ENCODE data around the gene GAGE13. TPM values are rescaled to one million over a fixed set of nuclear protein-coding genes. Genes with fewer than 3 reads are reported as not detected.
"Not testable (repeated sequence)": the region's sequence is repeated elsewhere in the genome, so short reads cannot be mapped to it uniquely, and the experiment has no call there.

Gene GAGE13
- total and polyA plus RNA-seq, 2 experiments from 2014 or later: not detected

DNA sequence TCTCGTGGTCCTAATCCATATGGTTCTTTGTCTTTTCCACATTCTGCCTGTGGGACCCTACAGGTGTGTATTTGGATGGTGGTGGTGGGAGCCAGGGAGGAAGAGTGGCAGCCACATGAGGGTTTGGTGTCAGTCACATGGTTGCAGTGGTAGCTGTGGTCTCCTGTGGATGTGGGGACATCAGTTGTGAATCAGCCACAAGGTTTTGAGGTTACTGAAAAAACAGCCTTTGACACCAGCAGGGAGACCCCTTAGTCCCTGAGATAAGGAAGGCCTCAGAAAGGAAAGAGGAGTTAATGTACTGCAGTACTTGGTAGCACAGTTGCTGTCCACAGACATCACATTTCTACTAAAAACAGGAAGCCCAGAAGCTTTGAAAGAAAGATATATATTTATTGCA is 43.7 kb upstream of the GAGE13 start:
- 88 to 100% methylated on average over 1 of the region's 1 CpG for WGBS, 2 experiments (ENCODE audit: low coverage in 1 of 2, low lambda C conversion rate in 2 of 2, missing lambda C conversion rate in 2 of 2)

GRCh38 chrX:49290215-49290614 is 41.2 kb upstream of the GAGE13 start:
- Histone ChIP-seq H2AFZ (no peak overlapping the region), H3K27ac (no peak overlapping the region), H3K4me2 (ENCODE audit: unreplicated experiment) (no peak overlapping the region), H3K36me3 (ENCODE audit: low read depth) (no peaks in the 10 kb centered on the region), H3F3A (ENCODE audit: insufficient read depth) (no peaks in the 10 kb centered on the region), H3K9ac (no peak overlapping the region), H3K27me3 (replicated peaks; ENCODE audit: insufficient read depth) (no peaks in the 10 kb centered on the region), H3K4me3 (no peak overlapping the region), H3K4me1 (ENCODE audit: insufficient read depth) (no peaks in the 10 kb centered on the region), H3K79me2 (ENCODE audit: insufficient read depth) (no peaks in the 10 kb centered on the region), H3K9me2 (ENCODE audit: insufficient read depth) (no peaks in the 10 kb centered on the region), H3K9me3 (ENCODE audit: low read depth) (no peaks in the 10 kb centered on the region), H4K20me1 (ENCODE audit: insufficient read depth) (no peaks in the 10 kb centered on the region)
- in situ Hi-C loops (cut with MboI): no loop called here
- no peak for TF ChIP-seq EZH2 (IDR thresholded peaks at IDR 0.05; ENCODE audit: insufficient read depth, poor library complexity, severe bottlenecking)
- no peak for TF ChIP-seq EZH2phosphoT487 (IDR thresholded peaks at IDR 0.05; ENCODE audit: insufficient read depth, low read depth)
- 62 to 66% methylated on average over 7 of the region's 7 CpGs for WGBS, 2 experiments (ENCODE audit: low coverage in 1 of 2, low lambda C conversion rate in 2 of 2, missing lambda C conversion rate in 2 of 2)
- no peak for DNase-seq

More for the DNA sequence above, 43.7 kb upstream of the GAGE13 start:
- no peak overlapping the region for H2AFZ ChIP-seq
- no peaks in the 10 kb centered on the region for H3K9me2 ChIP-seq (ENCODE audit: insufficient read depth)
- H3K9ac ChIP-seq: no peak overlapping the region
- no peak overlapping the region for H3K4me3 ChIP-seq
- in situ Hi-C loops (cut with MboI): no loop called here
- H3K4me1 ChIP-seq (ENCODE audit: insufficient read depth): no peaks in the 10 kb centered on the region
- no peaks in the 10 kb centered on the region for H3F3A ChIP-seq (ENCODE audit: insufficient read depth)
- no peaks in the 10 kb centered on the region for H3K79me2 ChIP-seq (ENCODE audit: insufficient read depth)
- H3K9me3 ChIP-seq (ENCODE audit: low read depth): no peaks in the 10 kb centered on the region
- TF ChIP-seq EZH2 (IDR thresholded peaks at IDR 0.05; ENCODE audit: insufficient read depth, poor library complexity, severe bottlenecking): no peak
- TF ChIP-seq EZH2phosphoT487 (IDR thresholded peaks at IDR 0.05; ENCODE audit: insufficient read depth, low read depth): no peak
- no peaks in the 10 kb centered on the region for H3K36me3 ChIP-seq (ENCODE audit: low read depth)
- DNase-seq: no peak
- no peaks in the 10 kb centered on the region for H4K20me1 ChIP-seq (ENCODE audit: insufficient read depth)
- H3K4me2 ChIP-seq (ENCODE audit: unreplicated experiment): no peak overlapping the region
- H3K27me3 ChIP-seq (replicated peaks; ENCODE audit: insufficient read depth): no peaks in the 10 kb centered on the region
- no peak overlapping the region for H3K27ac ChIP-seq

- Histone ChIP-seq H3K27ac (no peak overlapping the region), H3K9ac (no peak overlapping the region), H3K79me2 (ENCODE audit: insufficient read depth) (no peaks in the 10 kb centered on the region), H3F3A (ENCODE audit: insufficient read depth) (no peaks in the 10 kb centered on the region), H2AFZ (no peak overlapping the region), H3K9me3 (ENCODE audit: low read depth) (no peaks in the 10 kb centered on the region), H3K4me3 (no peak overlapping the region), H3K4me2 (ENCODE audit: unreplicated experiment) (no peak overlapping the region), H3K9me2 (ENCODE audit: insufficient read depth) (no peaks in the 10 kb centered on the region), H4K20me1 (ENCODE audit: insufficient read depth) (no peaks in the 10 kb centered on the region), H3K27me3 (replicated peaks; ENCODE audit: insufficient read depth) (no peaks in the 10 kb centered on the region), H3K36me3 (ENCODE audit: low read depth) (no peaks in the 10 kb centered on the region), H3K4me1 (ENCODE audit: insufficient read depth) (no peaks in the 10 kb centered on the region)
- 22 to 24% methylated on average over 9 to 10 of the region's 11 CpGs for WGBS, 2 experiments (ENCODE audit: low coverage in 1 of 2, low lambda C conversion rate in 2 of 2, missing lambda C conversion rate in 2 of 2)
- in situ Hi-C loops (cut with MboI): no loop called here
- TF ChIP-seq EZH2phosphoT487 (IDR thresholded peaks at IDR 0.05; ENCODE audit: insufficient read depth, low read depth) (no peak), EZH2 (IDR thresholded peaks at IDR 0.05; ENCODE audit: insufficient read depth, poor library complexity, severe bottlenecking) (no peak)
- DNase-seq: peak; percentile 58
These were observed 39.6 kb upstream of the GAGE13 start for GRCh38 chrX:49291615-49292337.

DNA sequence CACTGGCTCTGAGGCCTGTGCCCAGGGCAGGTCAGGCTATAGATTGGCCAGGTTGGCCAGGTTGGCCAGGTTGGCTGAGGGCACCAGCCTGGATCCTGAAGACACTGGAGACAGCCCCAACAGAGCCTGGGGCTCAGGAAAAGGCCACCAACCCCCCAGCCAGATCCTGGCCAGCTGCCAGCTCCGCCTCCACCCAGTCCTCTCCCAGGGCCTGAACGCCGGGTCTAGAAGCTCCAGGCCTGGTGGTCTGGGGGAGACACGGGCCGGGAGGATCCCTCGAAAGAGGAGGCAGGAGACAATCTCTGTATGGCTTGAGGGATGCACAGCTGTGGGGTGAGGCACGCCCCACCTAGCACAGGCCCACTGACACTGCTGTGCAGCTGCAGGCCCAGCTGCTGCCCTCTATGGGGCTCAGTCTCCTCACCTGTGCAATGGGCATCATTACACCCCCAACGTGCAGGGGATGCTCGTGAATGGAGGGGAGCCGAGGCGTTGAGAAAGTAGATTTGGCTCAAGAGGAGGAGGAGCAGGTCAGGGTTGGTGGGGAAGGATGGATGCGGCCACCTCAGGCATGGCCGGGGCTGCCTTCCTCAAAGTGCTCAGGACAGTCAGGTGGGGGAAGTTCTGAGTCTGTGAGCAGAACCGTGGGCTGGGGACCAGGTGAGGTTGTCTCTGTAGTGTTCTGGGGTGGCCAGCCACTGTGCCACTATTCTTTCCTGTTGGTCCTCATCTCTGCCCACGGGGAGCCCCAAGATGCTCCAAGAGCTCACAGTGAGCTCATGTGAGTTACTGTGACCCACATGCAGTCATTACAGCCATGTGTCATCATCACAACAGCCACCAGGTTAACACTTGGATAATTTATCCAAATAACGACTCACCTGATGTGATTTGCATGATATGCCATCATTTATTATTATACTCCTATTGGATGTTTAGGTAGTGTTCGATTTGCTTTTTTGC is 38.7 kb upstream of the GAGE13 start:
- Histone ChIP-seq H3K4me2 (ENCODE audit: unreplicated experiment) (no peak overlapping the region), H3K4me3 (no peak overlapping the region), H3K9me2 (ENCODE audit: insufficient read depth) (no peaks in the 10 kb centered on the region), H3K36me3 (ENCODE audit: low read depth) (no peaks in the 10 kb centered on the region), H3F3A (ENCODE audit: insufficient read depth) (no peaks in the 10 kb centered on the region), H3K27ac (no peak overlapping the region), H4K20me1 (ENCODE audit: insufficient read depth) (no peaks in the 10 kb centered on the region), H3K79me2 (ENCODE audit: insufficient read depth) (no peaks in the 10 kb centered on the region), H3K9me3 (ENCODE audit: low read depth) (no peaks in the 10 kb centered on the region), H3K27me3 (replicated peaks; ENCODE audit: insufficient read depth) (no peaks in the 10 kb centered on the region), H3K4me1 (ENCODE audit: insufficient read depth) (no peaks in the 10 kb centered on the region), H2AFZ (no peak overlapping the region), H3K9ac (no peak overlapping the region)
- no peak for DNase-seq
- TF ChIP-seq EZH2 (IDR thresholded peaks at IDR 0.05; ENCODE audit: insufficient read depth, poor library complexity, severe bottlenecking): no peak
- WGBS, 2 experiments (ENCODE audit: low coverage in 1 of 2, low lambda C conversion rate in 2 of 2, missing lambda C conversion rate in 2 of 2): 46 to 57% methylated on average over 14 to 15 of the region's 17 CpGs
- in situ Hi-C loops (cut with MboI): no loop called here

DNA sequence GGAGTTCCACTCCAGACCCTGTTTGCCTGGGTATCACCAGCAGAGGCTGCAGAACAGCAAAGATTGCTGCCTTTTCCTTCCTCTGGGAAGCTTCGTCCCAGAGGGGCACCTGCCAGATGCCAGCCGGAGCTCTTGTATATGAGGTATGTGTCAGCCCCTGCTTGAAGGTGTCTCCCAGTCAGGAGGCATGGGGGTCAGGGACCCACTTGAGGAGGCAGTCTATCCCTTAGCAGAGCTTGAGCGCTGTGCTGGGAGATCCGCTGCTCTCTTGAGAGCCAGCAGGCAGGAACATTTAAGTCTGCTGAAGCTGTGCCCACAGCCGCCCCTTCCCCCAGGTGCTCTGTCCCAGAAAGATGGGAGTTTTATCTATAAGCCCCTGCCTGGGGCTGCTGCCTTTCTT is 32.1 kb upstream of the GAGE13 start:
- DNase-seq; H3K9ac ChIP-seq; H3K4me2 ChIP-seq (ENCODE audit: unreplicated experiment); in situ Hi-C loops (cut with MboI); H3K4me1 ChIP-seq (ENCODE audit: insufficient read depth); H3K36me3 ChIP-seq (ENCODE audit: low read depth); H3K9me3 ChIP-seq (ENCODE audit: low read depth); H3K79me2 ChIP-seq (ENCODE audit: insufficient read depth); H4K20me1 ChIP-seq (ENCODE audit: insufficient read depth); H2AFZ ChIP-seq; H3K4me3 ChIP-seq; H3F3A ChIP-seq (ENCODE audit: insufficient read depth); H3K27ac ChIP-seq; H3K27me3 ChIP-seq (replicated peaks; ENCODE audit: insufficient read depth); H3K9me2 ChIP-seq (ENCODE audit: insufficient read depth): not testable (repeated sequence)
- 82 to 100% methylated on average over 2 to 3 of the region's 5 CpGs for WGBS, 2 experiments (ENCODE audit: low coverage in 1 of 2, low lambda C conversion rate in 2 of 2, missing lambda C conversion rate in 2 of 2)

Measured in GM23248 (cell line).